HG03378 (cell line): ENCODE results near the gene CSNK1G1.

ENCODE experiments used
- ATAC-seq: cut with Tn5 transposase; IDR thresholded peaks from one replicate; pipeline ENCODE4 v1.9.1; 2021; ENCODE audit warnings: mild to moderate bottlenecking, moderate library complexity; ENCODE audit not compliant: unreplicated experiment

The CSNK1G1 gene

DNA sequence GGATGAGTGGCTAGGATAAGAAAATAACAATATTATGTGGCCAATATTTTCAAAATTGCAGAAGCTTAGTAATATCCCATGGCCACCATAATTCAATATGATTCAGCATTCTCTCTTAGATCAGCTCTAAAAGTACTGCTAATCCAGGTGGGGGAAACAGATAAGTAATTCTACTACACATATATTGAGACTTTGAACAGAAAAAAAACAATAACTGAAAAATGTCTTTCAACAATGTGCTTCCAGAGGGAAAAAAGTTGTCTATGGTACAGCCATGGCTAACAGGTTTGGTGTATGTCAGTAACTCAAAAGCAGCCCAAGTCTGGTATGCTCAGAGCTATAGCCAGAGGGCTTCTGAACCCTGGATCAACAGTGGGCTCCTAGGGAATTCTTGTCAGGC lies 150.8 kb downstream of the CSNK1G1 start:
- ATAC-seq, result no peak

DNA sequence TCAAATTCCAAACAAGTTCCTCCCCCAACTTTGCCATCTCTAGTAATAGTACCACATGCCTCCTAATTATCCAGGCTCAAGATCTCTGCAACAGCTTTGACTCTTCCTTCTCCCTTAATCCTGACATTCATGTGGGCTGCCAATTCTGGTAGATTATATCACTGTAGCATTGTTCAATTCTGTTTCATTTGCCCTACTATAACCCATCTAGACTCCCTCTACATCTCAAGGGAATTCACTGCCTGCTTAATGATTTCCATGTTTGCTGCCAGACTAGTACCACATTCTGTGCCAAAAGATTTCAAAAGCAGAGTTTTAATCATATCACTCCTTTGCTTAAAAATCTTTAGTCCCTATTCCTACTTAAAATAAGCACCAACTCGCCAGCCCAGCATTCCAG lies 158.5 kb downstream of the CSNK1G1 start:
- no peak for ATAC-seq

DNA sequence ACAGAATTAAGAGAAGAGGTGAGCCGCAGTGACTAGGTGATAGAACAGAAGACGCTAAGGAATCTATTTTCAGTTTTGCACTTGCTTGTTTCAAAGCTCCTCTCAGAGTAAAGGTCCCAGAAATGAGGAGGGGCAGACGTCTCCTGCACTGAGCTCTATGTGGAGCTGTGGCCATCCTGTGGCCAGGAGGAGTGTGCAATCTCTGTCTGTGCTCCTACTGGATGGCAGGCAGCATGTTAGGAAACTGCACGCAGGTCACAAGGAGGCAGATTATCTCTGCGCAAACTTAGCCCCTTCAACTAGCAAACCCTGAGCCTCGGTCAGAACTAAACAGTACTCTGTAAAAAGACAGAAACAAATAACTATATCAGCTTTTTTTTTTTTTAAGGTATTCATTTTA lies 162.0 kb downstream of the CSNK1G1 start:
- ATAC-seq, result no peak

DNA sequence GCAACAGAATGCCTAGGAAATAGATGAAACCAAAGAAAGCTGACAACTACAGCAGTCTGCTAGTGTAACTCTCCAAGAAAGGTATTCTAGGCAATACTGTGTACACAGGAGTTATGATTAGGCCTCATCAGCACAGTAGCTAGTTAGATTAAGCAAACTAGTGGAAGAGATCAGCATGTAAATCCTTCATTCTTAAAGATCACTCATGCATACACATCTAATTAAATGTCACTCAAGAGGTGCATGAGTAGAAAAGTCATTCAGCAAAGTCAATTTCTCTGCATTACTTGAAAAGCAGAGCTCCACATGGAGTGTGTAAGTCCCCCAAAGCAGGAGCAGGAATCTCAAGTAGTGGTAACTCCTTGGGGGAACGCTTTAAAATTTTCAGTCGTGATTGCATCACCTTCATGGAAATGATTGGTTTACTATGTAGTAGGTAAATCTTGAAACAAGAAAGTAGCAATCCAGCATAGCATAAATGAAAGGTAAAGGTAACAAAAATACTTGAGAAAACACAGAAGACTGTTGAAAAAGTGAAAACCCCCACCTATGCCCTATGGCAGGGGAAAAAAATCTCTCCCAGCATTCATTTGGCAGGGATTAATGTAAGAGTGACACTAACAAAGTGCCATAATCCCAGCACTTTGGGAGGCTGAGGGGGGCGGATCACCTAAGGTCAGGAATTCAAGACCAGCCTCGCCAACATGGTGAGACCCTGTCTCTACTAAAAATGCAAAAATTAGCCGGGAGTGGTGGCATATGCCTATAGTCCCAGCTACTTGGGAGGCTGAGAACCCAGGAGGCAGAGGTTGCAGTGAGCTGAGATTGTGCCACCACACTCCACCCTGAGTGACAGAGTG lies 163.8 kb downstream of the CSNK1G1 start:
- ATAC-seq, result no peak

DNA sequence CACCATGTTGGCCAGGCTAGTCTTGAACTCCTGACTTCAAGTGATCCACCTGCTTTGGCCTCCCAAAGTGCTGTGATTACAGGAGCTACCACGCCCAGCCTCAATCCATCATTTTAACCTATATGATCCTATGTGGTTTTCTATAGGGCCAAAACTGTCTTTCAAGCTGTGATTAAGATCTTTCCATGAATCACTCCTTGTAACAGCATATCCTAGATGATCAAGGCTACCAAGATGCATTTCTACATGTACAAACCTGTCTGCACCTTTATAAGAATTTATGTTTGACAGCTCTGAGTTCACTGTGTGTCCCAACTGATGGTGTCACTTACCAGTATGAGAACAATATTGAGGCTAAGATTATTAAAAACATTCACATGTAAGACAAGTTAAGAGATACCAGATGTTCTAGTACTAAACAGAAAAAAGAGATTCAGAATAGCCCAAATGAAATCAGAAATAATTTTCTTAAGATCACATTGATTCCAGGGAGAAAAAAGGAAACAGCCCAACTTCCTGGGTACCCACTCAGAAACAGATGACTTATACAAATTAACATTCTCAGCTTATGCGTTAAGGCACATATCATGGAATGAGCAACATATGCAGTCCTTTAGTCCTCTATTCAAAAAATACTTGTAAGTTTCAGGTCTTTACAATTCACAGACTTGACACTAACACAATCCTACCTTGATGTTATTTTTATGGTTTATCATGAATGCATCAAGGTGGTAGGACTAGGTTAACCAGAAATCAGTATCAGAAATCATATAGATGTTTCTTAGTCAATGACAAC lies 168.4 kb downstream of the CSNK1G1 start:
- no peak for ATAC-seq

DNA sequence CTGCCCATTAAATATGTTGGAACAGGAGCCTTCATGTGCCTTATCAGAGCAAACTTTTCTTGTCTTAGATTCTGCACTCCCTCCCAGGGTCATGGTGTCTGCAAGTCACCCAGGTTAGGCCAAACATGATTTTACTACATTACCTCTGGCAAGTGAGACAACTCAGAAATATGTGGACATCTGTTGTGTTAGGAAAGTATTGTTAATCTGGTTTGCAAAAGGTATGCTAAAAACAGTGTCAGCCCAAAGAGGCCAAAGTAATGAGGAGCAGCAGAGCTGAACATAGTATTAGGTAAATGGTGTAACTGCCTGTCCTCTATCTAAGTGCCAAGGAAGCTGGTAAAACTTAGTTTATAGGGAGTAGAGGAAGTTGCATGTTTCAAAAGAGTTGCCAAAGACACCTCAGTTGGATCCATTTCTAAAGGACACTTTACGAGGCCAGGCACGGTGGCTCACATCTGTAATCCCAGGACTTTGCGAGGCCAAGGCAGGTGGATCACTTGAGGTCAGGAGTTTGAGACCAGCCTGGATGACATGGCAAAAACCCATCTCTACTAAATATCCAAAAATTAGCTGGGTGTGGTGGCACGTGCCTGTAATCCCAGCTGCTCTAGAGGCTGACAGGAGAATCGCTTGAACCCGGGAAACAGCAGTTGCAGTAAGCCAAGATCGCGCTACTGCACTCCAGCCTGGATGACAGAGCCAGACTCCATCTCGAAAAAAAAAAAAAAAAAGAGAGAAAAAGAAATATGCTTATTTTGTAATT lies 170.6 kb downstream of the CSNK1G1 start:
- no peak for ATAC-seq

DNA sequence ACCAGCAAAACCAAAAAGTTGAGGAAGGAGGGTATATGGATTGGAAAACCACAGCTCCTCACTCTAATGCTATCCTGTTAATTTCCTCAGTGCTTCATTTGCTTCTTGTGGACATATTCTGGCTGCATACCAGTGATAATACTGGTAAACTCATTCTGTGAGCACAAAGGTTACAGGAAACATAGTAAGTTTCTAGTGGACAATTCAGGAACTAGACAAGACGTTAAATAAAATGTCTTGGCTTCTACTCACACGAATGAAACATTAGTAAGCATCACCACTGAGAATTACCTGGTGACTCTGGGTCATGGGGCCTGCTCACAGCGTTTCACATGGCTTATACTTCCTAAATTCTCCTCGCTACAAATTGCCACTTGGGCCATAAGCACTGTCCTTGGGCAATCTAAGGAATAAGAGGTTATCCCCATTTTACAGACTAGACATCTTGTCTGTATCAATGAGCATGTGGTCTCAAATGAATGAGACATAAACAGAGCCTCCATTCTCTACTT lies 173.1 kb downstream of the CSNK1G1 start:
- no peak for ATAC-seq

DNA sequence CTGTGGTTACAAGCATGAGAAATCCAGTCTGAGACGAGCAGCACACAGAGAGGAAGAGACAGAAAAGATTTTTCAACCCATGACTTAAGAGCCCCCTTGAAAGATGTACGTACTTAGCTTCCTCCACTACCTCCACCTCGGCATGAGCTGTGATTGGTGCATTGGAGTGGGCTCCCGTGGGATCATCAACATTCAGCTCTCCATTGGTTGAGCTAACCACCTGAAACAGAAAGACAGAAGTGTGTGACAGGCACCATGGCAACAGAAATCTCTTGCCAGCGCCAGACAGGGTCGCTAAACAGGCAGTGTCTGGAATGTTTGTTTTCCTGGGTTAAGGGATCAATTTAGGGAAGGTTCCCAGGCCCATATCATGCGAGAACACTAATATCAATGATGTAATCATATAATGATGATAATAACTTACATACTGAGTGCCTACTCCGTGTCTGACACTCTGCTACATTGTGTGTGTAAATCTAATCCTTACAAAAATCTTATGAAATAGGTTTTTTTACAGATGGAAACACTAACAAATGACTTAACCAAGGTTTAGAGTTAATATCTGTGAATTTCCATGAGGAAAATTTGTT lies 175.6 kb downstream of the CSNK1G1 start:
- ATAC-seq, result no peak

DNA sequence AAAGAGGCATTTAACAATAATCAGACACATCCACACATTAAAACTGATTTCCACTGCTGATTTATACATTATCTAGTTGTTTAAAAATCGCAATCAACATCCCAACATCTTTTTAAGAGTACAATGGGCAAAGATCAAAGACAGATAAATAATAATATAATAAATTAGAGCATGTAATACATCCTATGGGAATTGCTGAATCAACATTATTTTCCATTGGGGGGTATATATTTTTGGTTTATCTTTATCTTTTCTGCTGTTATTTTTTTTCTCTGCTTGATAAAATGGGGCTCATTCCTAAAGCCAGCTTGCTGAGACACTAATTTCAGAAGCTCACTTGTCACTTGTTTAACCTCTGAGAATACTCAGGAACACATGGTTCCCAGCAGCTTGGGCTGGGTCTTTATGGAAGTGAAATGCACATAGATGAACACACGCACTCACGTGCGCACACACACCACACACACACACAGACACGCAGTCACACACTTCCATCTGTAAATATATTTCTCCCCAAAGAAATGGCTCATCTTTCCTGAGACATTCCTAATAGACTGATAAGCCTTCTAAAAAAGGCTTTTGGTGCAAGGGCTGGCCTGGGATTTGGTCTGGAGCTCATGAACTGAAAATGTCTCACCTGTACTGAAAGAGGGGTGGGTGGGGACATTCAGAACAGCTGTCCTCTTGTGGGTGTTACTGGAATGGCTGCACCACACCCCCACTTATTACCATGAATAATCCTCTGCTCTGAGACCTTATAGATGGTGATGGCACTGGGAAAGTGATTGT lies 189.7 kb downstream of the CSNK1G1 start:
- no peak for ATAC-seq

DNA sequence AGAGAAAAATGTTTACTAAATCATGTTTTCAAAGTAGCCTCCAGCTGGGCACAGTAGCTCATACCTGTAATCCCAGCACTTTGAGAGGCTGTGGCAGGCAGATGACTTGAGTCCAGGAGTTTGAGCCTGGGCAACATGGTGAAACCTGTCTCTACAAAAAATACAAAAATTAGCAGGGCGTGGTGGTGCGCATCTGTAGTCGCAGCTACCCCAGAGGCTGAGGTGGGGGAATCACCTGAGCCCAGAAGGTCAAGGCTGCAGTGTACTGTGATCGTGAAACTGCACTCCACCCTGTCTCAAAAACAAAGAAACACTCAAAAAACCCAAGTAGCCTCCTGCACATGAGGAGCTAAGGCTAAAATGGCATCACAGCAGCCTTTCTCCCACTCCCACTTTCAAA lies 191.5 kb downstream of the CSNK1G1 start:
- ATAC-seq, result no peak

DNA sequence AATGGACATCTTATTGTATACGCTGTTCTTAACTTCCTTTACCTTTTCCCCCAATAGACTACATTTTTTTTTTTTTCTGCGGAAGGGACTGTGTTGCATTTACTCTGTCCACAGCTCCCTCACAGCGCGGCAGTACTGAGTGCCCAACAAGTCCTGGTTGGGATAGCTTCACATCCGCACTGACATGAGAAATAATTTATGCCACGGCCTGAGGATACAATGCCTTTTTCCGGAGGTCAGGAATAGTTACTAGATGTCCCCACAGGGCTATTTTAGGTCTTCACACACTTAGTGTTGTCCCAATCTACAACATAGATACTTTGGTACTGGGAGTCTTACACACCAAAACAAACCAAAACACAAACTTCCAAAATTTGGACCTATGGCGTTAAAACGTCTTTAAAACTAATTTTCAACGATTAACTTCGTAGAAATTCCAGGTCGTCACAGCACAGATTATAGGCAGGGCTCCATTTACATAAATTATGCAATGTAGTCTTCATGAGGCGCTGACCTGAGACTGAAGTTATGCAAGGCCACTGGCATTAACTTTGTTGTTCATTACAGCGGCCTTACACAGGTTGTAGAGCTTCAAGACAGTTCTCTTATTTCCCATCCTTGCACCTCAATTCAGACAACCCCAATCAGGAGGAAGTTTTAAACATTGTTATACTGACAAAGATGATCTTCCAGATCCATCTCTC lies 192.2 kb downstream of the CSNK1G1 start:
- peak; percentile 12 for ATAC-seq

DNA sequence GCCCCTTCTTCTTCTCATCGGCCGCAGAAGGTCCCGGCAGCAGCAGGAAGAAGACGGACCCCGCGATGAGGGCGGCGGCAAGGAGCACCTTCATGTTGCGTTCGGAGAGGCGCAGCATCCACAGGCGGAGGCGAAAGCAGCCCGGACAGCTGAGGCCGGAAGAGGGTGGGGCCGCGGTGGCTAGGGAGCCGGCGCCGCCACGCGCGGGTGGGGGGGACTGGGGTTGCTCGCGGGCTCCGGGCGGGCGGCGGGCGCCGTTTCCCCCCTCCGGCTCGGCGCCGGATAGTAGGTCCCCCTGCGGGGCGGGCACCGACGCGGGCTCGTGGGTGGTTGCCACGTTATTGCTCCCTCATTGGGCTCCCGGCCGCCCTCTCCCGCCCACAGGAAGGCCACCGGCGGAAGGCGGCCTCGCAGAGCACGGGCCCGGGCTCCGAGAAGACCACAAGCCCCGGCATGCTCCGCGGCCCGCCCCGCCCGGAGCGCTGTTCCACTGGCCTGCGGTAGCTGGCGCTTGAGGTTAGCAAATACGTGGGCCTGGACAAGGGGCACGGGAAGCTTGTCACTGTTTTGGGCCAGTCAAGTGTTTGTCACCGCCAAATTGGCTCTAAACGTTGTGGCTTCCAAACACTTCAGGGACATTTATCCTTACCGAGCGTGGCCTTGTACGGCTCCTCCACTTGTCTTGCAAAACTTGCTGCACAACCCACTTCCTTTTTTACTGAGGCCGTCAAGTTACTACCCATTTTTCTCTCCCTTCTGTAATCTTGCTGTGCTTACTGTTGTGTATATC lies 192.9 kb downstream of the CSNK1G1 start, which contains the start of gene PPIB:
PPIB (minus strand) TSS at position 154 of the 790 bp plus-strand sequence; CDS start at position 118, 36 bp downstream.
- ATAC-seq, result peak; percentile 79

DNA sequence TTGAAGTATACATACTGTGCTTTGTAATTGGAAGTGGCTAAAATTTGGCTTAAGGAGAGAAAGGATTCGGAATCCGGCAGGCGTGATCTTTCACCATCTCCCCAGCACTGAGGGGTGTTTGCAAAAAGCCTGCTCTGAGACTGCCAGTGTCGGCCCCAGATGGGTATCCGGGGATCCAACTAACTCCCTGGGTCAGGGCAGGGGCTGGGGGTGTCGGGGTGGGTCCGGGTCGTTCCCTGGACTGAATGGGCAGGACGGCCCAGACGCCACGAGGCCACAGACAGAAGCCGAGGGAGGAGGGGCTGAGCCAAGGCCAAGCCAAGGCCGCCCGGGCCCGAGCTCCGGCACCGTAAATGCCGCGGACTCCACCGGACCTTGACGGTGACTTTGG lies 193.5 kb downstream of the CSNK1G1 start:
- ATAC-seq, result peak; percentile 13

DNA sequence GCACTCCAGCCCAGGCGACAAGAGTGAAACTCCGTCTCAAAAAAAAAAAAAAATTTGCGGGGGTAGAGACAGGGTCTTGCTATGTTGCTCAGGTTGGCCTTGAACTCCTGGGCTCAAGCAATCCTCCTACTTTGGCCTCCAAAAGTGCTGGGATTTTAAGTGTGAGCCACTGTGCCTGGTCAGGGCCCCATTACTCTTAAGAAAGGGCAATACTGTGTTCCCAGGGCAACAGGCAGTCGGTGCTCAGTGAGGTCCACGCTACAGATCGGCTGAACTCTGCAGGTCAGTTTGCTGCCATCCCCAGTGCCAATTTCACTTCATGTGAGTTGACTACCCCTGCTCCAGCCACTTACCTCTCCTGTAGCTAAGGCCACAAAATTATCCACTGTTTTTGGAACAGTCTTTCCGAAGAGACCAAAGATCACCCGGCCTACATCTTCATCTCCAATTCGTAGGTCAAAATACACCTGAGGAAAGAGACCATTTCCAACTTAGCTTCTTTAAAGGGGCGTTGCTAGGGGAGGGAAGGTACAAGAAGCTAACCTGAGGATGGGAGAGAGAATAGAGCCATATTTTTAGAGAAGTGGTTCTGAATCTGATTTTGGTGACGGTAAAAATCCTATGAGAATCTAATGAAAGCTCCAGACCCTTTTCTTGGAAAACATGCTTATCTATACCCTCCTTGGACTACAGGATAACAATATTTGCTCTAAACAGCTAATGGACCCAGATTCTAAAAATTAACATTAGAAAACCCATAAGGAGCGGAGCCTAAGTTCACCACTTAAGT lies 194.1 kb downstream of the CSNK1G1 start:
- no peak for ATAC-seq

DNA sequence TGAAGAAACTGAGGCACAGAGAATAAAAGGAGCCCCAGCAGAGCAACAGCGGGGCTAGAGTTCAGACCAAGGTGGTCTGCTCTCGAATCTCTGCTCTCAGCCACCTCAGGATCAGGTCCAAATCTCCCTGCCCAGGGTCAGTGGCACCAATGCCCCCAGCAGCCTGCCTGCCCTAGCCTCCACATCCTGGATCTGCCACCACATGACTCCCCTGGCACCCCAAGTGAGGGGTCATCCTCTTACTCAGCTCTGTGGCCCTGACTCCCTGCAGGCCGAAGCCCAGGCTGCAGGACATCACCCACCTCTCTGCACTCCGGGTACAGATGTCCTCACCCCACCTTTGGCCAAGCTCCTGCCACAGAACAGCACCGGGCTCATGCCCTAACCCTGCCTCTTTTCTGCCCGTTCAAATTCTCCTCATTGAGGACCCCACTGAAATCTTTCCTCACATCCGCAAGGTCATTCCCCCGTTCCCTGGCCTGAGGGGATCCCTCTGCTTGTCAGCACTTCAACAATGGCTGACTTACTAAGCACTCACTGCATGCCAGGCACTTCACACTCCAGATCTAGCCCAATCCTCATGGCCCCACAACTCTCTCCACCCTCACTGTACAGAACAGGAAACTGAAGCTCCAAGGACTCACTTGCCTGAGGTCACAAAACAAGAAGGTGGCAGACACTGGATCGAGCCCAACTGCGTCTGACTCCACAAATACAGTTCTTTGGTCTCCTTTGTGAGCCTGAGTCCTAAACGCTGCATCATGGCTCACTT lies 197.4 kb downstream of the CSNK1G1 start:
- ATAC-seq, result no peak

DNA sequence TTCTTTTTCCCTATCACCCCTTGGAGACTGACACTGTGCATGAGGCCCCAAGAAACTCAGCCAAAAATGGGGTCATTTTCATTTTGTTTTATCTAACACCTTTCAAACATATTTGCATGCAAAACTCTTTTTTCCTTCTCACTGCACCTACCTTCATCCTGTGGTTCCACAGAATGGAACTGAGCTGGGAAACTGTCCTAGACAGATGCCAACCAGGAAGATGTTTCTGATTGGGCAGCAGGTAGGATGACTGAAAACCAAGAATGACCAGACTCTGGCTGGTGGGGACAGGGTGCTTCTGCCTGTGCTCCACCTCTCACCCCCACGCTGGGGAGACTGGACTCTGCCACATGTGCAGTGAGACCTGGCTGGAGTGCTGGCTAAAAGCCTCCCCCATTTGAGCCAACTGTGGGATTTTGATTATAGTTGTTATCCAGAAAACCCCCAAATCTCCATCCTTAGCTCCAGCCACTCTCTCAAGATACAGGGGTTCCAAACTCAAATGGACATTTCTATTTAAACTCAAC lies 198.3 kb downstream of the CSNK1G1 start:
- ATAC-seq, result no peak
